Stimulated activated CD8-positive, alpha-beta memory T cell treated with anti-CD3 and anti-CD28 coated beads, Interleukin-12 subunit alpha, Interleukin-12 subunit beta, amount 100 ng/mL, for 4 hours (primary cell): Measurements from ENCODE around the gene PPP2R5B.

Experiments
- DNase-seq: peaks from one replicate; pipeline ENCODE4 v3.0.0-alpha.2; 2020; ENCODE audit warnings: low read depth

Gene PPP2R5B

GRCh38 chr11:64888729-64889511 lies 35.6 kb upstream of the PPP2R5B start:
- no peak for DNase-seq

GRCh38 chr11:64890522-64890939 lies 34.0 kb upstream of the PPP2R5B start:
- DNase-seq, result no peak

GRCh38 chr11:64891215-64891848 lies 33.2 kb upstream of the PPP2R5B start:
- no peak for DNase-seq

GRCh38 chr11:64891880-64892279 lies 32.6 kb upstream of the PPP2R5B start:
- no peak for DNase-seq

- no peak for DNase-seq
These were observed 32.1 kb upstream of the PPP2R5B start for GRCh38 chr11:64892411-64892831.

- no peak for DNase-seq
These were observed 31.7 kb upstream of the PPP2R5B start for GRCh38 chr11:64892838-64893193.

- no peak for DNase-seq
These were observed 31.1 kb upstream of the PPP2R5B start for GRCh38 chr11:64893194-64894069.

GRCh38 chr11:64894070-64894811 lies 30.2 kb upstream of the PPP2R5B start:
- peak; percentile 76 for DNase-seq

- no peak for DNase-seq
These were observed 29.6 kb upstream of the PPP2R5B start for GRCh38 chr11:64894812-64895452.

- no peak for DNase-seq
These were observed 28.0 kb upstream of the PPP2R5B start for GRCh38 chr11:64896448-64897022.

- DNase-seq, result no peak
These were observed 27.0 kb upstream of the PPP2R5B start for GRCh38 chr11:64897381-64898075.

GRCh38 chr11:64898076-64898445 lies 26.4 kb upstream of the PPP2R5B start:
- DNase-seq, result no peak

- no peak for DNase-seq
These were observed 25.9 kb upstream of the PPP2R5B start for GRCh38 chr11:64898541-64898940.

GRCh38 chr11:64900263-64900678 lies 24.2 kb upstream of the PPP2R5B start:
- no peak for DNase-seq

- DNase-seq, result no peak
These were observed 23.7 kb upstream of the PPP2R5B start for GRCh38 chr11:64900774-64901173.

GRCh38 chr11:64902102-64902900 lies 22.2 kb upstream of the PPP2R5B start:
- no peak for DNase-seq

- DNase-seq, result no peak
These were observed 21.1 kb upstream of the PPP2R5B start for GRCh38 chr11:64903291-64903833.

GRCh38 chr11:64905516-64906313 lies 18.8 kb upstream of the PPP2R5B start:
- no peak for DNase-seq

- DNase-seq, result no peak
These were observed 18.2 kb upstream of the PPP2R5B start for GRCh38 chr11:64906314-64906635.
